ENCODE measurements around the gene MSLN. TPM values are rescaled to one million over a fixed set of nuclear protein-coding genes. Genes with fewer than 3 reads are reported as not detected.

Gene MSLN
- total and polyA plus RNA-seq, 2 of the 13 experiments (the other 11 are each of a cell fraction or from before 2014, with no cell fraction given) = 2.0 to 2.3 TPM

GRCh38 chr16:721765-722540 is 38.6 kb upstream of the MSLN start:
- no peaks in the 10 kb centered on the region for H3K79me2 ChIP-seq (ENCODE audit: insufficient read depth, low read length)
- peak overlapping the region in 2 of 3 experiments; percentile 35 to 95; a peak in 3 of 6 replicates for H3K4me3 ChIP-seq (replicated peaks in 1 of 3; ENCODE audit: insufficient read depth in 1 of 3, low read depth in 2 of 3, low read length in 3 of 3)
- peak overlapping the region; percentile 88 for H3K27ac ChIP-seq (ENCODE audit: extremely low read length, insufficient read depth, low read length)
- CTCF ChIA-PET (ENCODE audit: low intra/inter-chr PET ratio, low total read pairs) = no interaction called here
- intact Hi-C loops (cut with micrococcal nuclease; ENCODE audit: unreplicated experiment) (no loop called here), in situ Hi-C loops (cut with HindIII; ENCODE audit: extremely low pct_ligation_motif_present, low pct_unique_long_range_greater_than_20kb) (no loop called here)
- DNase-seq (ENCODE audit: low spot score) = no peak
- H2AFZ ChIP-seq (ENCODE audit: low read length) = no peak overlapping the region
- peak overlapping the region; percentile 33 for H3K9ac ChIP-seq (ENCODE audit: insufficient read depth, low read depth, low read length)
- H3K36me3 ChIP-seq (replicated peaks in 1 of 2; ENCODE audit: control insufficient read depth in 1 of 2, insufficient read depth in 2 of 2, low read length in 2 of 2) = no peaks in the 10 kb centered on the region
- H3K4me1 ChIP-seq (ENCODE audit: insufficient read depth, low read length) = peaks cover 30% of the 10 kb centered on the region
- WGBS (ENCODE audit: low lambda C conversion rate) = 96% methylated on average over 20 of the region's 51 CpGs
- BruUV-seq (replicated peaks) = TSS peak; percentile 53
- H3K4me2 ChIP-seq (ENCODE audit: low read depth, low read length) = peak overlapping the region; percentile 100
- no peak for ATAC-seq
- peaks cover 0 to 3% of the 10 kb centered on the region in 2 experiments; a peak in 1 of 5 replicates for H3K27me3 ChIP-seq (ENCODE audit: control insufficient read depth in 1 of 2, insufficient read depth in 2 of 2, low read length in 2 of 2)
- POLR2A ChIA-PET = interaction anchor here (0.7 to 2.5 kb wide), 13 partner anchors 8 to 251 kb away, joined by 3 to 22 read pairs (median 7); partner anchors contain the start of genes CHTF18, CIAO3, MSLN and RPUSD1
- no peak for FAIRE-seq
- H3K9me3 ChIP-seq (ENCODE audit: low read length) = no peaks in the 10 kb centered on the region
- H4K20me1 ChIP-seq (ENCODE audit: insufficient read depth, low read length) = no peaks in the 10 kb centered on the region
- TF ChIP-seq ZHX1 (CRISPR knock-in tag; IDR thresholded peaks at IDR 0.05; ENCODE audit: low read depth) (0 out of 2 replicates have a peak, but pooled peaks have one; percentile 2), ZBTB7A (CRISPR knock-in tag; IDR thresholded peaks at IDR 0.05) (no peak), CSRNP1 (CRISPR knock-in tag; IDR thresholded peaks at IDR 0.05) (0 out of 2 replicates have a peak, but pooled peaks have one; percentile 17), ARNTL (CRISPR knock-in tag; IDR thresholded peaks at IDR 0.05) (no peak), ZBTB39 (CRISPR knock-in tag; IDR thresholded peaks at IDR 0.05) (no peak), ZBTB33 (CRISPR knock-in tag; IDR thresholded peaks at IDR 0.05) (peak; percentile 6; the same call in 1 of the 2 replicates), ISL2 (CRISPR knock-in tag; IDR thresholded peaks at IDR 0.05) (0 out of 2 replicates have a peak, but pooled peaks have one; percentile 8), SOX6 (IDR thresholded peaks at IDR 0.05) (no peak), SOX6 (CRISPR knock-in tag; IDR thresholded peaks at IDR 0.05) (0 out of 2 replicates have a peak, but pooled peaks have one; percentile 18), ZNF589 (CRISPR knock-in tag; conservative IDR thresholded peaks at IDR 0.05) (0 out of 2 replicates have a peak, but pooled peaks have one; percentile 0), ATF5 (CRISPR knock-in tag; IDR thresholded peaks at IDR 0.05; ENCODE audit: low read depth) (0 out of 2 replicates have a peak, but pooled peaks have one; percentile 3), ESRRA (CRISPR knock-in tag; IDR thresholded peaks at IDR 0.05; ENCODE audit: low read depth) (0 out of 2 replicates have a peak, but pooled peaks have one; percentile 4), KDM5B (CRISPR knock-in tag; IDR thresholded peaks at IDR 0.05; ENCODE audit: borderline replicate concordance) (0 out of 2 replicates have a peak, but pooled peaks have one; percentile 10)

Data from HepG2 (cell line).